NCI-H1092 (cell line): ENCODE results near the gene CISD1.
"Not testable (repeated sequence)": the region's sequence is repeated elsewhere in the genome, so short reads cannot be mapped to it uniquely, and the experiment has no call there.

Source experiments
- DNase-seq: peaks from one replicate; lab custom pipeline; 2025; lab: John Stamatoyannopoulos, UW

CISD1 gene

DNA sequence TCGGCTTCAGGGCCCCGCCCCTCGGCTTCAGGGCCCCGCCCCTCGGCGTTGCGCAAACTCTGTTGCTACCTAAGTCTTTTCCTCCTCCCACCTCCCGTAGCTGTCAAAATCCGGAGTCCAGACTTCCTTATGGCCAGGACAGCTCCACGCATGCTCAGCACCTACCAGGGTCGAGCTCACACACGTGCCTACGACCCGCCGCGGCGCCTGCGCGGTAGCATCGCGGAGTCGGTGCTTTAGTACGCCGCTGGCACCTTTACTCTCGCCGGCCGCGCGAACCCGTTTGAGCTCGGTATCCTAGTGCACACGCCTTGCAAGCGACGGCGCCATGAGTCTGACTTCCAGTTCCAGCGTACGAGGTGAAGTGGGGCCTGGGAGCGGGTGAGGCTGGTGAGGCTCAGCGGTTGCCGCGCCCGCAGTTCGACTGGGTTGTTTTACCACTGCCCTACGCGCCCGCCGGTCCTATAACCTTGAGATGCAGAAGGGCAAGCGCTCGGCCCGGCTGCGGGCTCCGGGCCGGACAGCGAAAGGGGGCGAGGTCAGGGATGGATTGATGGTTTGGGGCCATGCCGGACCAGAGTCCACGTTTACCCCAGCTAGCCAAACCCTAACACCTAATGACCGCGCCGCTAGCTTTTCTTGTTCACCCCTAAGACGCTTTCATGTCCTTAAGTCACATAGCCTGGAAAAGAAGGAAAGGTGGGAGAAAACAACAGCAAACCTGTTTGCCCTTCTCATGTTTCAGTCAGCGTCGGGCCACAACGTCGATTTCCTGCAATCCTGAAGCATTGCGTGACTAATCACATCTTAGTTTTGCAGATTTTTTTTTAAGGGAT lies at the start of gene CISD1:
Gene CISD1 (plus strand): TSS at position 217 of the 836 bp plus-strand sequence. CDS start 112 bp downstream, at position 329.
- DNase-seq: peak; percentile 97

DNA sequence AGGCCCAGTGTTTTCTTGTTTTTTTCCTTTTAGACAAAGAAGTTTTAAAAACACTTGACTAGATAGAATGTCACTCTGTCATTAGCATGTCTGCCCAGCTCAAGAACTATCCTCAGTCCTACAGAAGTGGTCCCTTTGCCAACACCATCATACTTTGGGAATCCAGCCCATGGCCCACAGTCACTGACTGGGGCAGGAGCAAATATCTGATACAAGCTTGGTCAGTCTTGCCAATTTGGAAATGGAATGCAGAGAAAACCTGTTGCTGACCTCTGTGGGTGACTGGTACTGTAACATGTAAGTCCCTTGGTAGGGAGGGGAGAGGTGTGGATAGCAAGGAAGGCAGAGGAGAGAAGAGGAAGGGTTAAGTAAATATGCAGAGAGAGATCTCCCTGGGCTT lies 49.1 kb upstream of the CISD1 start:
- DNase-seq: no peak

GRCh38 chr10:58220769-58221451 lies 48.1 kb upstream of the CISD1 start:
- no peak for DNase-seq

DNA sequence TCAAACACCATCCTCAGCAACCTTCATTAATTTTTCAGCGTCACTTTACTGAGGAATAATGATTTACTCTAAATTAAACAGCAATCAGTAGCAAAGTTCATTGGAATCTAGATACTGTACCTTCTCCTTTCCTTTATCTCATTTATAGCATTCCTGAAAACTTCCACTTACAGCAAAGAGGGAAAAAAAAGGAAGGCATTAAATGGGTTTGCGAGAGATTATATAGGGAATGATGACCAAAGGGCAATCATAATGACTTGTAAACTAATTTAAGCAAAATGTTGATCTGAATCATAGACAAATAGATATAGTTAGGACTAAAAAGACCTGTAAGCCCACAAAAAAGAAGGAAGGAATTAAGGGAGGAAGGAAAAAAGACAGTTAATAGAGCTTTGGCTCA lies 43.3 kb upstream of the CISD1 start:
- no peak for DNase-seq

DNA sequence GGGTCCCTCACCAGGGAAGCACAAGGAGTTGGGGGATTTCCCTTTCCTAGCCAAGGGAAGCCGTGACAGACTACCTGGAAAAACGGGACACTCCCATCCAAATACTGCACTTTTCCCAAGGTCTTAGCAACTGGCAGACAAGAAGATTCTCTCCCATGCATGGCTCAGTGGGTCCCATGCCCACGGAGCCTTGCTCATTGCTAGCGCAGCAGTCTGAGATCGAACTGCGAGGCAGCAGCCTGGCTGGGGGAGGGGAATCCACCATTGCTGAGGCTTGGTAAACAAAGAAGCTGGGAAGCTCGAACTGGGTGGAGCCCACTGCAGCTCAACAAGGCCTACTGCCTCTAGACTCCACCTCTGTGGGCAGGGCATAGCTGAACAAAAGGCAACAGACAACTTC lies 39.1 kb upstream of the CISD1 start:
- not testable (repeated sequence) for DNase-seq

DNA sequence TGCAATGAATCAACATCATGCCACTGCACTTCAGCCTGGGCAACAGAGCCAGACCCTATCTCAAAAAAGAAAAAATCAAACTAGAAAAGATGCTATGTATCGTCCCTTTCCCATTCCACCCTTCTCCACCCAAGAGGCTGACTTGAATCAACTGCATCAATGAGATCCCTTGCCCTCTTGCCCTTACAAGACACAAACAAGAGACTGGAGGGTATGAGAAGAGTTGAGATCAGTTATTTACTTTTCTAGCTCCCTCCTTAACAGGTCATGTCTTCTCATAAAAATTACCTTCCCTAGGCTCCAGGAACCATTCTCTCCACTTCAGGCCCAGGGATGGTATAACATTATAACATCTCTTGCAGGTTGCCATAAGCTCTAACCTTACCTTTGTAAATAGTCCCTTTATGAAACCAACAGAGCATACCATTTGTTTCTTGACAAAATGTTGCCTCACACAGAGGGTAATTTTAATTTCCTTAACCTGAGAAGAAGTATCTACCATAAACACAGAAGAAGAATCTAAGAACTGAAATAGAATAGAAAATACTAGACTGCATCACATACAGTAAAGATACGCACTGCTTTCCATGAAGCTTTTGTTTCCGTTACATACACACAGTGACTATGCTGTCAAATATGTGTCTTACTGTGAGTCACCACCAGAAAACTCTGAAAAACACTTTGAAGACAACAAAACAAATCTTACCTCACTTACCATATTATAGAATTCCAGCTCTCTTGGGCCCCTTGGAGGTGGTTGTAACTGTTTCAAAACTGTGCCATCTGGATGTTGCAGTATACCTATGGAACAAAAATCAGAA lies 31.7 kb upstream of the CISD1 start:
- DNase-seq: no peak

DNA sequence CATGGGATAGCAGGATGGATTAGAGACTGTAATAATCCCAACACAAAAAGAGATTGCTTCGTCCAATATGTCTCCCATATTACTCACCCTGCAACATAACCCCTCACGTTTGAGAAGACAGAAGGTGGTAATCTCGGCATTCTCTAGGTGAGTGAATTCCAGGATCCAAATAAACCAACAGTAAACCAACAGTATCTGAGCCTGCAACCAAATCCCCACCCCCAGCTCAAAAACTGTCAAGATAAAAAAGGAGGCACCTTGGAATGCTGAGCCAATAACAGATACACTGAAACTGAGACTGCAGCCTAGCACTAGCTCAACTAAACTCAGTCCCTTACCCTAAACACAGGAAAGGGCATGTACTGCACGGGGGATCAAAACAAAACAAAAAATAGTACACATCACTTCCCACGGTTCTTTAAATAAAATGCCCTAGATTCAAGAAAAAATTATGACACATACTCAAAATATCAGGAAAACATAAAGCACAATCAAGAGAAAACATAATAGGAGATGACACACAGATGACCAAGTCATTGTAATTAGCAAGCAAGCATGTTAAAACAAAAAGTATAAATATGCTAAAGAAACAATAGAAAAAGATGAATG lies 29.3 kb upstream of the CISD1 start:
- DNase-seq: no peak

- no peak for DNase-seq
These were observed 28.4 kb upstream of the CISD1 start for GRCh38 chr10:58240531-58240930.

- DNase-seq: no peak
These were observed 27.6 kb upstream of the CISD1 start for GRCh38 chr10:58241346-58241745.

DNA sequence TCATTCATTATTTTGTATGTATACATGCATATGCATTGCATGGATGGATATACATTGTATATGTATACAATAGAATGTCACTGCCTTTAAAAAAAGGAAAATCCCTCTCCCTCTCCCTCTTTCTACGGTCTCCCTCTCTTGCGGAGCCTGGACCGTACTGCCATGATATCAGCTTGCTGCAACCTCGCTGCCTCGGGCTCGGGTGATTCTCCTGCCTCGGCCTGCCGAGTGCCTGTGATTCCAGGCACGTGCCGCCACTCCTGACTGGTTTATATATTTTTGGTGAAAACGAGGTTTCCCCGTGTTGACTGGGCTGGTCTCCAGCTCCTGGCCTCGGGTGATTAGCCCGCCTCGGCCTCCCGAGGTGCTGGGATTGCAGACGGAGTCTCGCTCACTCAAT lies 25.7 kb upstream of the CISD1 start:
- no peak for DNase-seq

DNA sequence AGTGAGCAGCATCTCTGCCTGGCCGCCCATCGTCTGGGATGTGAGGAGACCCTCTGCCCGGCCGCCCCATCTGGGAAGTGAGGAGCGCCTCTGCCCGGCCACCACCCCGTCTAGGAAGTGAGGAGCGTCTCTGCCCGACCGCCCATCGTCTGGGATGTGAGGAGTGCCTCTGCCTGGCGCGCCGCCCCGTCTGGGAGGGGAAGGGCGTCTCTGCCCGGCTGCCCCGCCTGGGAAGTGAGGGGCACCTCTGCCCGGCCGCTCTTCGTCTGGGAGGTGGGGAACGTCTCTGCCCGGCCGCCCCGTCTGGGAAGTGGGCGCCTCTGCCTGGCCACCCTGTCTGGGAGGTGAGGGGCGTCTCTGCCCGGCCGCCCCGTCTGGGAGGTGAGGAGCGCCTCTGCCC lies 25.2 kb upstream of the CISD1 start:
- DNase-seq: not testable (repeated sequence)

- DNase-seq: not testable (repeated sequence)
These were observed 24.7 kb upstream of the CISD1 start for GRCh38 chr10:58244242-58244641.

DNA sequence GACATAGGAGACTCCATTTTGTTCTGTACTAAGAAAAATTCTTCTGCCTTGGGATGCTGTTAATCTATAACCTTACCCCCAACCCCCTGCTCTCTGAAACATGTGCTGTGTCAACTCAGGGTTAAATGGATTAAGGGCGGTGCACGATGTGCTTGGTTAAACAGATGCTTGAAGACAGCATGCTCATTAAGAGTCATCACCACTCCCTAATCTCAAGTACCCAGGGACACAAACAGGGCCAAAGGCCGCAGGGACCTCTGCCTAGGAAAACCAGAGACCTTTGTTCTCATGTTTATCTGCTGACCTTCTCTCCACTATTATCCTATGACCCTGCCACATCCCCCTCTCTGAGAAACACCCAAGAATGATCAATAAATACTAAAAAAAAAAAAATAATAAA lies 24.3 kb upstream of the CISD1 start:
- DNase-seq: not testable (repeated sequence)

- DNase-seq: no peak
These were observed 15.8 kb upstream of the CISD1 start for GRCh38 chr10:58253184-58253583.

- DNase-seq: no peak
These were observed 14.3 kb upstream of the CISD1 start for GRCh38 chr10:58254644-58255043.

GRCh38 chr10:58256013-58256780 lies 12.8 kb upstream of the CISD1 start:
- DNase-seq: not testable (repeated sequence)

DNA sequence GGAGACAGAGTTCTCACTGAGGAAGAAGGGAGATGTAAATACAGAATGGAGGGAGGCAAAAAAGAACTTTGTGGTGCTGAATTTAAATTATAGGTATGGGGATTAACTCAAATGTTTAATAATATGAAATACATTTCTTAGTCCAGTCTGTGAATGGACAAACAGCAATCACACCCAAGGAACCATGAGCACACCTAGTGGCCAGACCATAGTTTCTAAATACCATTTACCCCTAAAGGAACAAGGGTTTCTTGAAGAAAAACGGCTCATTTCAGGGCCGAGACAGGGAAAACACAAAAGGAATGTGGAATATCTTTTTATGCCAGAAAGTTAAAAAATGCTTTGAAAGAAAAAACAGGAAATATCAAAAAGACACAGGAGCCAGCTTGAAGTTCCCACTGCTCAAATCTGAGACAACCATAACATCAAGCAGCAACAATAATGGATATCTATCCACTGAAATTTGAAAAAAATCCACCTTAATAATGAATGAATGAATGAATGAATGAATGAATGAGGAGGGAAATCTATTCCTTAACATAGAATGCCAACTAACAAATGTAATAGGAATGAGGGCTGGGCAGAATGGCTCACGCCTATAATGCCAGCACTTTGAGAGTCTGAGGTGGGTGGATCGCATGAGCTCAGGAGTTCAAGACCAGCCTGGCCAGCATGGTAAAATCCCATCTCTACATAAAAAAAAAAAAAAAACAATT lies 9.8 kb upstream of the CISD1 start:
- no peak for DNase-seq

- no peak for DNase-seq
These were observed 8.6 kb upstream of the CISD1 start for GRCh38 chr10:58260334-58260733.

GRCh38 chr10:58262766-58263165 lies 6.2 kb upstream of the CISD1 start:
- DNase-seq: no peak

- DNase-seq: no peak
These were observed 4.2 kb upstream of the CISD1 start for GRCh38 chr10:58264780-58265179.

DNA sequence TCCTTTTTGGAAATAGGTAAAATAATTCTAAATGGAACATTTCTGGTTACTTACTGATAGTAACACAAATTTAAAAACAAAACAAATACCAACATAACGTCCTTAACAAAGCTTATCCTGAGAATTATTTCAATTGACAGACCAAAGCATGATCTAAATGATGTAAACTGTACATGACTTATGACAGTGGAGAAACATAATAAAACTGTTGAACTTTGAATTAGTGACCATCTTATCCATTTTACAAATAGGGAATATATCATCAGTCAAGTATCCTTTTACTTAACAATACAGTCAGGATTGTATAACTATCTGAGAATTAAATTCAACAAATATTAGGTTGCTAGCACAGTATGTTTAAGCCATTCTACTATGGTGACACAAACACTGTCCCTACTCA lies 3.7 kb upstream of the CISD1 start:
- DNase-seq: no peak
